Thyroid gland (tissue), 4 donors: Measurements from ENCODE around the gene MSLN. TPM values are rescaled to one million over a fixed set of nuclear protein-coding genes. Genes with fewer than 3 reads are reported as not detected.

ENCODE experiments used
- DNase-seq, 2 donors: peaks; one replicate each; pipeline ENCODE4 v3.0.0-alpha.2; 2019
- H3K27ac ChIP-seq, 3 donors: fragments of 200-600 bp; sonication (generic); 1 replicate in 2 of 3; 2 replicates in 1 of 3; pipeline ENCODE4 v1.5.1; 2016 to 2019; ENCODE audit warnings: mild to moderate bottlenecking in 1 of 3, moderate library complexity in 1 of 3
- H3K27me3 ChIP-seq: fragments of 200-600 bp; sonication (generic); one replicate; pipeline ENCODE4 v1.5.1; 2019
- H3K36me3 ChIP-seq, 2 donors: fragments of 200-600 bp; sonication (generic); one replicate each; pipeline ENCODE4 v1.5.1; 2016 to 2019
- H3K4me1 ChIP-seq, 2 donors: fragments of 200-600 bp; sonication (generic); one replicate each; pipeline ENCODE4 v1.5.1; 2017 to 2019
- H3K4me3 ChIP-seq, 3 donors: fragments of 200-600 bp; sonication (generic); replicated peaks in 1 of 3; 1 replicate in 2 of 3; 2 replicates in 1 of 3; pipeline ENCODE4 v1.5.1; 2016; ENCODE audit warnings: mild to moderate bottlenecking in 1 of 3
- H3K9me3 ChIP-seq: fragments of 200-600 bp; sonication (generic); one replicate; pipeline ENCODE4 v1.5.1; 2017
- POLR2A ChIP-seq, 2 donors: fragments of 450-650 bp; IDR thresholded peaks; one replicate each; pipeline ENCODE4 v1.6.1; 2017; ENCODE audit warnings: antibody characterized with exemption in 2 of 2, mild to moderate bottlenecking in 2 of 2, moderate library complexity in 1 of 2
- WGBS, 2 donors: methylation state at CpG; one replicate each; pipeline ENCODE4 v1.1.5; 2017; 5-methylcytosine and 5-hydroxymethylcytosine counted together
- intact Hi-C: fragments of 100-400 bp; cut with DNase I; formaldehyde crosslinking; loops from one replicate; pipeline ENCODE4 v1.15.1; 2023
- total RNA-seq, 4 donors: library from RNA; depleted of rRNA; stranded (reverse); fragments of >200 nt; gene quantifications; one replicate each; pipeline ENCODE4 v1.2.3, GENCODE V29; 2016
- TF ChIP-seq, protein P1 (sequence below), 6 experiments: fragments of 200-600 bp in 3 of 6; fragments of 450-650 bp in 3 of 6; sonication (generic) in 3 of 6; IDR thresholded peaks; one replicate each; pipeline ENCODE4 v1.5.1; 2016 to 2019; ENCODE audit warnings: antibody characterized with exemption in 6 of 6, mild to moderate bottlenecking in 2 of 6, inconsistent platforms in 1 of 6, moderate library complexity in 1 of 6

The MSLN gene
- total RNA-seq, 4 donors from 2014 or later = not detected

DNA sequence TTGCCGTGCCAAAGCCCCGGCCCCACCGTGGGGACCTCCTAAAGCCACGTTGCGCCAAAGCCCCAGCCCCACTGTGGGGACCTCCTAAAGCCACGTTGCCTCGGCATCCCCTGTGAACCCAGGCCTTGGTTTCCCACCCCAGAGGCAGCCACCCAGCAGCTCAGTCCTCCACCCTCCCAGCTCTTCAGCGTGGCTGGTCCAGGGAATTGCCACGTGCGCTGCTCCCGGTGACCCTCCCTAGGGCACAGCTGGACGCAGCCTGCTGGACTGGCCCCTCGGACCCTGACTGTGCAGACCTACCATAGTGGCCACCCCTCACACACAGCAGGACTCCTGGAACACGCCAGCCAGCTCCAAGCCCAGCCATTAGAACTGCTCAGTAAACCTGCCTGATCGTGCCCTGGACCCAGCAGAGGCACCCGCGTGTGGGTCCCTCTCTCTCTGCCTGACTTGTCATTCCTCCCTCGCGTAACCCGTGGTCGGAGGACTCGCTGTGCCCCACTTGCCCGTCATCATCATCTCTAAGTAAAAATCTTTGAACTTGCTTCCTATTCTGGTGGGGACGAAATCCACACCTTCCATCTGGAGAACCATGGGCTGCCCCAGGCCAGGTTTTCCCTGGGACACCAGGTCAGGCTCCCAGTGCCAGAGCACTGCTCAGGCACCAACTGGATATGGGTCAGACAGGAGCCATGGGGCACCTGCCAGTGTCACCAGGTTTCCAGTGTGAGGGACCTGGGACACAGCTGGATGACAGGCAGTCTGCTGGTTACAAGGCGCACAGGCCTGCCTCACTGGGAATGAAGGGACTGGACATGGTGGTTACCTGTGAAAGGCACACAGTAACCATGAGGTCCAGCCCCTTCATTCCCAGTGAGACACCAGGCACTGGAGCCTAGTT lies 25.3 kb upstream of the MSLN start:
- no peaks in the 10 kb centered on the region for H3K27me3 ChIP-seq
- DNase-seq = no peak
- no peak overlapping the region for H3K27ac ChIP-seq
- H3K9me3 ChIP-seq = no peaks in the 10 kb centered on the region
- peaks cover 18 to 41% of the 10 kb centered on the region in 2 donors for H3K36me3 ChIP-seq
- 94 to 97% methylated on average over 24 of the region's 25 CpGs for WGBS, 2 donors
- TF ChIP-seq, protein P1, sequence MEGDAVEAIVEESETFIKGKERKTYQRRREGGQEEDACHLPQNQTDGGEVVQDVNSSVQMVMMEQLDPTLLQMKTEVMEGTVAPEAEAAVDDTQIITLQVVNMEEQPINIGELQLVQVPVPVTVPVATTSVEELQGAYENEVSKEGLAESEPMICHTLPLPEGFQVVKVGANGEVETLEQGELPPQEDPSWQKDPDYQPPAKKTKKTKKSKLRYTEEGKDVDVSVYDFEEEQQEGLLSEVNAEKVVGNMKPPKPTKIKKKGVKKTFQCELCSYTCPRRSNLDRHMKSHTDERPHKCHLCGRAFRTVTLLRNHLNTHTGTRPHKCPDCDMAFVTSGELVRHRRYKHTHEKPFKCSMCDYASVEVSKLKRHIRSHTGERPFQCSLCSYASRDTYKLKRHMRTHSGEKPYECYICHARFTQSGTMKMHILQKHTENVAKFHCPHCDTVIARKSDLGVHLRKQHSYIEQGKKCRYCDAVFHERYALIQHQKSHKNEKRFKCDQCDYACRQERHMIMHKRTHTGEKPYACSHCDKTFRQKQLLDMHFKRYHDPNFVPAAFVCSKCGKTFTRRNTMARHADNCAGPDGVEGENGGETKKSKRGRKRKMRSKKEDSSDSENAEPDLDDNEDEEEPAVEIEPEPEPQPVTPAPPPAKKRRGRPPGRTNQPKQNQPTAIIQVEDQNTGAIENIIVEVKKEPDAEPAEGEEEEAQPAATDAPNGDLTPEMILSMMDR (IDR thresholded peaks at IDR 0.05) = no peak
- TF ChIP-seq POLR2A (IDR thresholded peaks at IDR 0.05) = no peak
- no peak overlapping the region for H3K4me3 ChIP-seq
- H3K4me1 ChIP-seq = peaks cover 6% of the 10 kb centered on the region in 2 donors
- intact Hi-C loops = no loop called here

DNA sequence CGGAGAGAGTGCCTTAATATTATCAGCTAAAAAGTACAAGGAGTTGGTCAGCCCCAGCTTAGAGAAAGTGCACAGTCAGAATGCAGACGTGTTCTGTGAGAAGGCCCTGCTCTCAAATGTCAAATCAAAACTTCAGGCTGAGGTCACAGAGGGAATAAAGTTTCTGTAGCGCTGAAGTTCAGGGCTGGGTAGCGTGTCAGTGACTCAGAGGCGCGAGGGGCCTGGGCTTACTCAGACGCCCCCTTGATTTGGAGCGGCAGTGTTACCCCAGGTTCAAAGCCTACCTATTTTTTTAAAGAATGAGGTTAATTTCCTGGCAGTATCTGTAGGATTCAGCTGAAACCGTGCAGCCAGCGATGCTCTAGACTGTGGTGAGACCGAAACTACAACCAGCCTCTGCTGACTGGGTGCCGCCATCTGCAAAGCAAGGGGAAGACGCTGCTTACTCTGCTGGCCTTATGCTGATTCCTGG lies 24.5 kb upstream of the MSLN start:
- intact Hi-C loops = no loop called here
- no peak overlapping the region for H3K27ac ChIP-seq
- H3K36me3 ChIP-seq = peaks cover 18 to 41% of the 10 kb centered on the region in 2 donors
- no peaks in the 10 kb centered on the region for H3K27me3 ChIP-seq
- 91 to 92% methylated on average over 13 of the region's 13 CpGs for WGBS, 2 donors
- no peak overlapping the region for H3K4me3 ChIP-seq
- no peak for TF ChIP-seq POLR2A (IDR thresholded peaks at IDR 0.05)
- TF ChIP-seq, protein P1 (IDR thresholded peaks at IDR 0.05) = no peak
- H3K9me3 ChIP-seq = no peaks in the 10 kb centered on the region
- DNase-seq = no peak
- H3K4me1 ChIP-seq = peaks cover 8% of the 10 kb centered on the region in 2 donors

DNA sequence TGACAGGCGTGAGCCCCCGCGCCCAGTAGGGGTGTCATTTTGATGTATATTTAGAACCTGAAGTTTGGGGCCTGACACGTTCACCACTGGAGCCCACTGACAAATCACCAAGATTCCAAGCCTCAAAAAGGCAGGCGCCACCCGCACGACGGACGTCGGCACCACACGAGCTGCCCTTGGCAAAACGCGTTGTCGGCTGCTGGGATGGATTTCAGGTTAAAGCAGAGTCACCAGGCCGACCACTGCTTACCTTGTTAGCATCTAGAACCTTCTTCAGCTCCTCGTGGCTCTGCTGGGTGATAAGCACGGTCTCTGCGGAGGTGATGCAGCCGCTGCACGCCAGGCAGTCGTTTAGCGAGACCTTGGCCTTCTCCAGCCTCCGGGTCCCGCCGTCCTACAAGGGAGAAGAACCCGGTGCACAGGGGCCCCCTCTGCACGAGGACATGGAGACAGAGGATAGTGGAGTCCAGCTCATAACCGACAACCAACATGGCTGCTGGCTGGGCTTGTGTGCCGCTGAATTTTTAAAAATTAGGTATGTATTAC lies 23.5 kb upstream of the MSLN start:
- peaks cover 15 to 41% of the 10 kb centered on the region in 2 donors for H3K36me3 ChIP-seq
- intact Hi-C loops = no loop called here
- DNase-seq = no peak
- no peak overlapping the region for H3K4me3 ChIP-seq
- H3K27ac ChIP-seq = no peak overlapping the region
- H3K4me1 ChIP-seq = peaks cover 12 to 13% of the 10 kb centered on the region in 2 donors
- whole genome bisulfite sequencing, 2 donors = 96 to 98% methylated on average over 8 to 25 of the region's 29 CpGs
- no peak for TF ChIP-seq POLR2A (IDR thresholded peaks at IDR 0.05)
- TF ChIP-seq, protein P1 (IDR thresholded peaks at IDR 0.05) = no peak
- no peaks in the 10 kb centered on the region for H3K9me3 ChIP-seq
- no peaks in the 10 kb centered on the region for H3K27me3 ChIP-seq

DNA sequence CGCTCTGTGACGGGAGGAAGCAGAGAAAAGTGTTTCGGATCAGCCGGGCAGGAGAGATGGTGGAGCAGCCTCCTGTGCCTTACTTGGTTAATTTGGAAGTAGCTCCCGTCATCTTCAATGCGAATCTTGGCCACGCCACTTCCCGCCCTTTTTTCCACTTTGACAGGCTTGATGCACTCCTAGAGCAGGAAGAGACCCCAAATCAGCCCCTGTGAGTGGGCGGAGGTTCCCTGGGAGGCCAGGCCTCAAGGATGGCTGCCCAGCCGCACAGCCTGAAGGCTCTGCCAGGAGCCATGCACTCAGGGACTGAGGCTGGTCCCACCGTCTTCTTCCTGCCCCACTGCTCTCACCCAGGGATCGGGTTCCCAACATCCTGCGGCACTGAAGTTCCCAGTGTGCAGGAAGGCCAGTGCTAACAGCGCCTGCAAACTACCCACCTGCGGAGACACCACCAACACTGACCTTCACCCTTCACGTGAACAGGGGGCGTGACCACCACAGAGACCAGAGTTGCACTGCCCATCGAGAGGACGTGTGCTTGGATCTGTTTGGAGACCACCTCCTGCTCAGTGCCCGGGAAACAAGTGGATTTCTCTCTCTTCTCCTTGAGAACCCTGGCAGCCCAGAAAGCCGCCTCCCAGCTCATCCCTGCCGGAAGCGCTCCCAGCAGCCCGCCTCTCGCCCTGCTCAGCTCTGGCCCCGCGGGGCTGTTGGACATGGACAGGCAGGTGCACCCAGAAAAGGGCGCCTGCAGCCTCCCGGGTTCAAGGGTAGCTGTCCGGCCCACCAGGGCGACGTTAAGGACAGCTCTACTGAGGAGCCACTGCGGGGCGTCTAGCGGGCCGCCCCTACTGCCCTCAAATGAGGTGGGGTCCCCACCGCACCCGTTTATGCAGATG lies 20.7 kb upstream of the MSLN start:
- Histone ChIP-seq H3K27ac (peak overlapping the region in 1 of 3 donors; percentile 54), H3K9me3 (no peaks in the 10 kb centered on the region), H3K4me3 (peak overlapping the region; percentile 56 to 96 (median 72)), H3K36me3 (peaks cover 11 to 20% of the 10 kb centered on the region in 2 donors), H3K27me3 (no peaks in the 10 kb centered on the region), H3K4me1 (peaks cover 12 to 13% of the 10 kb centered on the region in 2 donors)
- WGBS, 2 donors = 55 to 87% methylated on average over 13 to 26 of the region's 38 CpGs
- DNase-seq = no peak
- TF ChIP-seq, protein P1 (IDR thresholded peaks at IDR 0.05) = no peak
- no peak for TF ChIP-seq POLR2A (IDR thresholded peaks at IDR 0.05)
- intact Hi-C loops = no loop called here
